Osteocyte (in vitro differentiated cells): ENCODE measurements around the gene CDHR4. TPM values are rescaled to one million over a fixed set of nuclear protein-coding genes. Genes with fewer than 3 reads are reported as not detected.

Source experiments
- DNase-seq: peaks from one replicate; pipeline ENCODE4 v3.0.0; 2021; ENCODE audit warnings: mixed read lengths; ENCODE audit not compliant: unreplicated experiment; ENCODE audit errors: extremely low spot score
- H3K27ac Mint-ChIP-seq: one replicate; pipeline ENCODE4 v1.8.0; 2021; ENCODE audit warnings: mild to moderate bottlenecking, mixed read lengths; ENCODE audit not compliant: unreplicated experiment
- H3K27me3 Mint-ChIP-seq: one replicate; pipeline ENCODE4 v1.8.0; 2021; ENCODE audit warnings: mixed read lengths; ENCODE audit not compliant: unreplicated experiment
- H3K36me3 Mint-ChIP-seq: one replicate; pipeline ENCODE4 v1.8.0; 2021; ENCODE audit warnings: mixed read lengths; ENCODE audit not compliant: unreplicated experiment
- H3K4me1 Mint-ChIP-seq: one replicate; pipeline ENCODE4 v1.8.0; 2021; ENCODE audit warnings: mixed read lengths; ENCODE audit not compliant: unreplicated experiment
- H3K4me3 Mint-ChIP-seq: one replicate; pipeline ENCODE4 v1.8.0; 2021; ENCODE audit warnings: mild to moderate bottlenecking, moderate library complexity, mixed read lengths; ENCODE audit not compliant: unreplicated experiment
- H3K9me3 Mint-ChIP-seq: one replicate; pipeline ENCODE4 v1.8.0; 2021; ENCODE audit warnings: mixed read lengths; ENCODE audit not compliant: unreplicated experiment
- total RNA-seq: library from RNA; stranded (reverse); gene quantifications from 2 replicates; pipeline ENCODE4 v1.2.1, GENCODE V29; 2021
- TF ChIP-seq, protein P1 (sequence below): fragments of 200-600 bp; sonication (generic); IDR thresholded peaks from 2 replicates; pipeline ENCODE4 v1.5.0; 2021; ENCODE audit warnings: antibody characterized with exemption, mild to moderate bottlenecking, moderate library complexity

CDHR4 gene
- total RNA-seq, 1 donor from 2014 or later, result not detected

DNA sequence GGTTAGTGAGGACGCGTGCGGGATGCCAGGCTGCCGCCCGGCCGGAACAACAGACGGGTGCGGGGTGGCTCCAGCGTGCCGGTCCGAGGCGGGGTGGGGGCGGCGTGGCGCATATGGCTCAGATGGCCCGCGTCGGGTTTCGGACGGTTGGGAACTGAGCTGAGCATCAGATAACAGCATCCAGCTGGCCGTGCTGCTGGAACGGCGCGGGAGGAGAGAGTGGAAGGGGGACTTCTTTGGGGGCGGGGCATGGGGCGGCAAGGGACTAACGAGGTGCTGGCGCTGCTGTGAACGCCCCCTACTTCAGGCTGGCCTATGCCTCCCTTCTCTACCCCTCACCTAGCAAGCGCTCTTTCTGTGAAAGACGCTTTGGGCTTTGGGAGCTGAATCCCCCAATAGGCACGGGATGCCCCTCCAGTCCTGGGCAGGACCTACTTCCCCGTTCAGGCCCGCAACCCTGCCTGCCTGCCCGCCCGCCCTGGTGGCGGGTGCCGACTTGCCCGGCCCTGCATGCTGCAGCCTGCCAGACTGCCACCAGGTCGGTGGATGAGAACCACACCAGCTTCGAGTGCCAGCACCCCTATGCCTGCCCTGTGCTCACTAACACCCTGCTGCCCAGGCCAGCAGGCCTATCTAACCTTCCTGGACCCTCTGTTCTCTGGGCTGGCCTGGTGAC lies 3.9 kb upstream of the CDHR4 start:
- Mint-ChIP-seq H3K4me1 (peaks cover 54% of the 10 kb centered on the region), H3K9me3 (no peaks in the 10 kb centered on the region), H3K27me3 (peaks cover 8% of the 10 kb centered on the region), H3K36me3 (no peaks in the 10 kb centered on the region), H3K27ac (peak overlapping the region; percentile 54), H3K4me3 (peak overlapping the region; percentile 86)
- TF ChIP-seq, protein P1, sequence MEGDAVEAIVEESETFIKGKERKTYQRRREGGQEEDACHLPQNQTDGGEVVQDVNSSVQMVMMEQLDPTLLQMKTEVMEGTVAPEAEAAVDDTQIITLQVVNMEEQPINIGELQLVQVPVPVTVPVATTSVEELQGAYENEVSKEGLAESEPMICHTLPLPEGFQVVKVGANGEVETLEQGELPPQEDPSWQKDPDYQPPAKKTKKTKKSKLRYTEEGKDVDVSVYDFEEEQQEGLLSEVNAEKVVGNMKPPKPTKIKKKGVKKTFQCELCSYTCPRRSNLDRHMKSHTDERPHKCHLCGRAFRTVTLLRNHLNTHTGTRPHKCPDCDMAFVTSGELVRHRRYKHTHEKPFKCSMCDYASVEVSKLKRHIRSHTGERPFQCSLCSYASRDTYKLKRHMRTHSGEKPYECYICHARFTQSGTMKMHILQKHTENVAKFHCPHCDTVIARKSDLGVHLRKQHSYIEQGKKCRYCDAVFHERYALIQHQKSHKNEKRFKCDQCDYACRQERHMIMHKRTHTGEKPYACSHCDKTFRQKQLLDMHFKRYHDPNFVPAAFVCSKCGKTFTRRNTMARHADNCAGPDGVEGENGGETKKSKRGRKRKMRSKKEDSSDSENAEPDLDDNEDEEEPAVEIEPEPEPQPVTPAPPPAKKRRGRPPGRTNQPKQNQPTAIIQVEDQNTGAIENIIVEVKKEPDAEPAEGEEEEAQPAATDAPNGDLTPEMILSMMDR, result no peak
- no peak for DNase-seq

DNA sequence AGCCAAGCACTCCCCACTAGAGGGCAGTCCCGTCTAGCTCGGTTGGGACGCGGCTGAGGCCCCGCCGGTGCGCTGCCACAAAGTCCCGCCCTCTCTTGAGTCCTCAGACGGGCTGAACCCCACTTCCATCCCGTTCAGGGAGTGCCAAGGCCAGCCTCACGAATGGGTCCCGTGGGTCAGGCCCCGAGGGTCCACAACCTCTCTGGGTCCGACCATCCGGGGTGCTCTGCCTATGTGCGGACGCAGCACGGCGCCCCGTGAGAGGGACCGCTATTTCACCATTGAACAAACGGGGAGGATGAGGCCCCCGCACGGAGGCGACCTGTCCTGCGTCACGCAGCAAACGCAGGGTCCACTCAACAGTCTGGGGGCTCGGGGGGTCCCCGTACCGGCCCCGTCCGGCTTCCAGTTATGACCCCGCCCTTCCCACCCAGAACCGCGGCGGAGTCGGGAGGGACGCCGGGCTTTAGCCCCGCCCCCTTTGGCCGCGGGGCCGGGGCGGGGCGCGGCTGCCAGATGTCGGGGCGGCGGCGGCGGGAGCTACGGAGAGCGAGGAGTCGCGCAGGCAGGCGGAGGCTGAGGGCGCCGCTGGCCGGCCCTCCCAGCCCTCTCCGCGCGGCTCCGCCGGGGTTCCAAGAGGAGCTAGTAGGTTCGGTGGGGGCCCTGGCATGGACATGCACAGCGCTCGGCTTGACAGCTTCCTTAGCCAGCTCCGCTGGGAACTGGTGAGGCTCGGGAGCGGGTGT lies 3.2 kb upstream of the CDHR4 start, which contains the start of gene INKA1:
TSS of gene INKA1 (plus strand) at position 543 of the 746 bp plus-strand sequence. CDS start at position 675, 132 bp downstream.
- Mint-ChIP-seq H3K36me3 (no peaks in the 10 kb centered on the region), H3K9me3 (no peaks in the 10 kb centered on the region), H3K27ac (peak within 1 kb of the TSS; percentile 84), H3K27me3 (peaks cover 8% of the 10 kb centered on the region), H3K4me1 (peaks cover 52% of the 10 kb centered on the region), H3K4me3 (peak within 1 kb of the TSS; percentile 86)
- DNase-seq, result peak; percentile 94
- TF ChIP-seq, protein P1, result peak; percentile 96

DNA sequence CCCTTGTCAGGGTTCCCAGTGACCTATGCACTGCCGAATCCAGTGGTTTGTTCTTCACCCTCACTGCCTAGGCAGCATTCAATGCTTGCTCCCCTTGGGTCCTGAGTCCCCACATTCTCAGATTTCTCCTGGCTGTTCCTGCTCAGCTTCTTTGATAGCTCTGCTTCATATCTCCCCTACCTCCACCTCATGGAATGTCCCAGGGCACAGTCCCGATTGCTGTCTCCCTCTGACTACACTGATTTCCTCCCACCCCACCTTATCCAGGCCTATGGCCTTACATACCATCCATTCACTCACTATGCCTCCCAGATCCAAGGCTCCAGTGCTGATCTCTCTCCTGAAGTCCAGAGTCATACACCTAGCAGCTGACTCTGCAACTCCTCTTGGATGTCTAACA lies 1.5 kb upstream of the CDHR4 start:
- TF ChIP-seq, protein P1, result no peak
- H3K9me3 Mint-ChIP-seq, result no peaks in the 10 kb centered on the region
- H3K27ac Mint-ChIP-seq, result no peak overlapping the region
- no peak for DNase-seq
- no peak overlapping the region for H3K4me3 Mint-ChIP-seq
- H3K27me3 Mint-ChIP-seq, result peaks cover 8% of the 10 kb centered on the region
- H3K36me3 Mint-ChIP-seq, result no peaks in the 10 kb centered on the region
- H3K4me1 Mint-ChIP-seq, result peaks cover 36% of the 10 kb centered on the region

DNA sequence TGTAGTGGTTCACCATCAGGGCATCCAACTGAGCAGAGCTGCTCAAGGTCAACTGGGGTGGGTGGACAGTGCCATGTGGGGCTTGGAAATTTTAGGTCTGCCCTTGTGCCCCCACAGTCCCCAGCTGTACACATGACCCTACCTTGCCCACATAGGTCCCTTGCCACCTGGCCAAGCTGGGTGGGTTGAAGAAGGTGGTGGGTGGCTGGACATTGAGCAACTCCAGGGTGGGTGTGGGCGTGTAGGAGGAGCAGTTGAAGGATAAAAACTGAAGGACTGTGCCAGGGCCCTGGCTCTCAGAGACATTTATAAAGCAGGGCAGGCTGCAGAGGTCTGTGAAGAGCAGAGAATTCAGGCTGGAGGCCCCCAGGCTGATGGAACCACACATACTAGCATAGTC lies 568 bp downstream of the CDHR4 start:
- DNase-seq, result no peak
- peaks cover 8% of the 10 kb centered on the region for H3K27me3 Mint-ChIP-seq
- H3K4me3 Mint-ChIP-seq, result no peak overlapping the region
- TF ChIP-seq, protein P1, result no peak
- no peaks in the 10 kb centered on the region for H3K9me3 Mint-ChIP-seq
- H3K27ac Mint-ChIP-seq, result peak overlapping the region; percentile 34
- peaks cover 17% of the 10 kb centered on the region for H3K4me1 Mint-ChIP-seq
- no peaks in the 10 kb centered on the region for H3K36me3 Mint-ChIP-seq
